Heart right ventricle (tissue), 16 donors: Measurements from ENCODE around the gene KCNT2. TPM values are rescaled to one million over a fixed set of nuclear protein-coding genes. Genes with fewer than 3 reads are reported as not detected.

Source experiments
- ATAC-seq, 8 donors: fragments of 200-7000 bp; cut with Tn5 transposase; one replicate each; pipeline ENCODE4 v1.9.1; 2020; ENCODE audit warnings: mild to moderate bottlenecking in 8 of 8, moderate library complexity in 8 of 8, moderate number of reproducible peaks in 1 of 8
- DNase-seq, 2 donors: peaks; one replicate each; pipeline ENCODE4 v3.0.0-alpha.2; 2020
- H3K27ac ChIP-seq, 10 donors: fragments of 200-600 bp; sonication (generic) in 2 of 10; one replicate each; pipeline versions ENCODE4 v1.5.0 to v1.8.0; 2020 to 2022; ENCODE audit warnings: mild to moderate bottlenecking in 3 of 10
- H3K27me3 ChIP-seq, 7 donors: fragments of 200-600 bp; one replicate each; pipeline ENCODE4 v1.8.0; 2021 to 2022; ENCODE audit warnings: mild to moderate bottlenecking in 2 of 7
- H3K36me3 ChIP-seq, 9 donors: fragments of 200-600 bp; sonication (generic) in 1 of 9; one replicate each; pipeline versions ENCODE4 v1.5.0 to v1.8.0; 2020 to 2022; ENCODE audit warnings: mild to moderate bottlenecking in 2 of 9
- H3K4me1 ChIP-seq, 9 donors: fragments of 200-600 bp; sonication (generic) in 1 of 9; one replicate each; pipeline versions ENCODE4 v1.5.0 to v1.8.0; 2020 to 2022; ENCODE audit warnings: mild to moderate bottlenecking in 4 of 9
- H3K4me3 ChIP-seq, 10 donors: fragments of 200-600 bp; sonication (generic) in 2 of 10; one replicate each; pipeline versions ENCODE4 v1.5.0 to v1.8.0; 2020 to 2022; ENCODE audit warnings: mild to moderate bottlenecking in 7 of 10, moderate library complexity in 2 of 10
- H3K9me3 ChIP-seq, 11 donors: fragments of 200-600 bp in 10 of 11; sonication (generic) in 2 of 11; one replicate each; pipeline versions ENCODE4 v1.5.0 to v1.8.0; 2013 to 2022; ENCODE audit warnings: mild to moderate bottlenecking in 2 of 11, control low read depth in 1 of 11, moderate library complexity in 1 of 11
- WGBS, 2 donors: extraction: QIAGEN DNeasy Blood & Tissue Kit; methylation state at CpG; one replicate each; pipeline ENCODE4 v1.1.7; 2013; ENCODE audit warnings: inconsistent platforms in 1 of 2; 5-methylcytosine and 5-hydroxymethylcytosine counted together
- intact Hi-C, 10 donors: fragments of 100-400 bp; cut with DNase I; formaldehyde crosslinking; loops; one replicate each; pipeline versions ENCODE4 v1.11.1 to v1.14.2; 2022
- polyA plus RNA-seq, 2 donors: library from polyadenylated mRNA; stranded (reverse); fragments of 200-250 nt; gene quantifications; one replicate each; pipeline ENCODE4 v1.2.3, GENCODE V29; 2013
- total RNA-seq, 10 donors: library from RNA; stranded (reverse); fragmentation: NEBNext Ultra II Directional in 3 of 10; extraction: Animal tissue kit (Norgen Biotek cat#: 25700) in 3 of 10; gene quantifications; one replicate each; pipeline versions ENCODE4 v1.2.1 to v1.2.4, GENCODE V29; 2021 to 2023
- TF ChIP-seq, protein P1 (sequence below), 9 donors: fragments of 200-600 bp; sonication (generic) in 2 of 9; IDR thresholded peaks; one replicate each; pipeline versions ENCODE4 v1.5.0 to v1.8.0; 2021 to 2022; ENCODE audit warnings: antibody characterized with exemption in 9 of 9, mild to moderate bottlenecking in 5 of 9, moderate library complexity in 1 of 9
- donor health status: Arrhythmogenic right ventricular cardiomyopathy.
- donor health status: ischemic (EF 13 %, LVEDD 7.1; RV severe dilation, severe dysfunction).
- donor health status: healthy with polysubstance abuse.
- donor health status: DM: no; HTN: yes; CAD: no.
- donor health status: DM: no; HTN: no; CAD: no.
- donor health status: ischemic (EF 25% LVEDD 6.9; RV normal size, moderate dysfunction).
- donor health status: ischemic (EF 25% LVEDD 5.7; RV mildly dilated, moderate dysfunction).
- donor health status: healthy.
- donor health status: DM: yes; HTN: yes; CAD: no.
- donor health status: Ischemic cardiomyopathy.
- donor health status: ischemic (EF 35%, LVEDD 5.7; RV mildly dilated, moderate dysfunction).
- donor health status: nonischemic (EF 11% LVEDD 7.7; RV severe dilation, severe dysfunction).
- donor health status: DM: yes; HTN: yes; CAD: no.
- donor health status: PGD.
- donor health status: ischemic (EF 29% LVEDD 5.4; RV normal size, mild dysfunction).
- donor health status: nonischemic (EF 23%, LVEDD 6.1; RV moderate dilation, normal function).

KCNT2 gene
- total and polyA plus RNA-seq, 12 donors, result 0.26 to 1.1 (median 0.68) TPM

- Histone ChIP-seq H3K27ac (no peak overlapping the region), H3K27me3 (no peaks in the 10 kb centered on the region), H3K9me3 (peaks cover 0 to 2% (median 0%) of the 10 kb centered on the region in 11 donors), H3K4me1 (no peaks in the 10 kb centered on the region), H3K36me3 (no peaks in the 10 kb centered on the region), H3K4me3 (no peak overlapping the region)
- DNase-seq (no peak), ATAC-seq (no peak)
- intact Hi-C loops, result loop anchor here in 1 of 10 donors (2.0 kb wide), 1 partner anchor 40 kb away; no protein-coding TSS in a partner anchor
- TF ChIP-seq, protein P1, sequence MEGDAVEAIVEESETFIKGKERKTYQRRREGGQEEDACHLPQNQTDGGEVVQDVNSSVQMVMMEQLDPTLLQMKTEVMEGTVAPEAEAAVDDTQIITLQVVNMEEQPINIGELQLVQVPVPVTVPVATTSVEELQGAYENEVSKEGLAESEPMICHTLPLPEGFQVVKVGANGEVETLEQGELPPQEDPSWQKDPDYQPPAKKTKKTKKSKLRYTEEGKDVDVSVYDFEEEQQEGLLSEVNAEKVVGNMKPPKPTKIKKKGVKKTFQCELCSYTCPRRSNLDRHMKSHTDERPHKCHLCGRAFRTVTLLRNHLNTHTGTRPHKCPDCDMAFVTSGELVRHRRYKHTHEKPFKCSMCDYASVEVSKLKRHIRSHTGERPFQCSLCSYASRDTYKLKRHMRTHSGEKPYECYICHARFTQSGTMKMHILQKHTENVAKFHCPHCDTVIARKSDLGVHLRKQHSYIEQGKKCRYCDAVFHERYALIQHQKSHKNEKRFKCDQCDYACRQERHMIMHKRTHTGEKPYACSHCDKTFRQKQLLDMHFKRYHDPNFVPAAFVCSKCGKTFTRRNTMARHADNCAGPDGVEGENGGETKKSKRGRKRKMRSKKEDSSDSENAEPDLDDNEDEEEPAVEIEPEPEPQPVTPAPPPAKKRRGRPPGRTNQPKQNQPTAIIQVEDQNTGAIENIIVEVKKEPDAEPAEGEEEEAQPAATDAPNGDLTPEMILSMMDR (IDR thresholded peaks at IDR 0.05), result no peak
- WGBS, 2 donors, result 94 to 98% methylated on average over 5 of the region's 5 CpGs
These were observed 113.5 kb downstream of the KCNT2 start for GRCh38 chr1:196494766-196495165.

DNA sequence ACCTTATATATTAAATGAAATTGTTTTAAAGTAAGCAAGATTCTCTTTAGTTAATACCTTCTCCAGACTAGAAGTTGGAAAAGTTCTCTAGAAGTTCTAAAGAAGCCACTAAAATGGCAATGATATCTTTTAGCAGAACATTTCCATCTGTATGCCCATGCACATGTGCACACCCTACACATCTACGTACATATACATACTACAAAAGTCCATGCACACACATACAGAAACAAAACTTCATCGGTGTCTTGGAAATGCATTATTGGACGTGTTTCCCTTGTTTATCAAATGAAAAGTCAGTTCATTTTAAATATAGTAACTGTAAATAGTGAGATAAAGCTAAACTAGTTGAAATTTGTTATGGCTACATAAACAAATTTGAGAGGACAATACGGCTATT is 114.4 kb downstream of the KCNT2 start:
- intact Hi-C loops, result loop anchor here in 1 of 10 donors (2.0 kb wide), 1 partner anchor 41 kb away; no protein-coding TSS in a partner anchor
- DNase-seq (no peak), ATAC-seq (no peak)
- H3K27ac ChIP-seq, result no peak overlapping the region
- no peaks in the 10 kb centered on the region for H3K4me1 ChIP-seq
- H3K4me3 ChIP-seq, result no peak overlapping the region
- H3K27me3 ChIP-seq, result no peaks in the 10 kb centered on the region
- H3K9me3 ChIP-seq, result peaks cover 0 to 2% (median 0%) of the 10 kb centered on the region in 11 donors
- TF ChIP-seq, protein P1 (IDR thresholded peaks at IDR 0.05), result no peak
- no peaks in the 10 kb centered on the region for H3K36me3 ChIP-seq
- WGBS, 2 donors, result 86 to 90% methylated on average over 4 of the region's 4 CpGs

DNA sequence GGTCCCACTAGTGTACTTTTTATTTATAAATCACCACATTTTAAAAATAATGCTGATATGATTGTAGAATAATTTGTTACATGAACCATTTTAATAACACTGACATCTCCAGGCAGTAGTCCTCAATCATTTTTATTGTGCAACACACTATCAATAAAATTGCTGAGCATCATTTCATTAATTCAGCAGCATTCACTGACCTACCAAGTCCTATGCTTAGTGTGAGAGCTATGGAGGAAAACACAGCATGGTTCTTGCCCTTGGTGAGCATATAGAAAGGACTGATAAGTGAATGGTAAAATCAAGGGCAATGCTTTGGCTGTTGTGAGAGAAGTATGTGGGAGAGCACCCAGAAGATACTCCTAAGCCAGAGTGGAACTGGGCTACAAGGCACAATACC is 119.7 kb downstream of the KCNT2 start:
- DNase-seq (no peak), ATAC-seq (no peak)
- Histone ChIP-seq H3K4me1 (no peaks in the 10 kb centered on the region), H3K27ac (no peak overlapping the region), H3K36me3 (no peaks in the 10 kb centered on the region), H3K27me3 (no peaks in the 10 kb centered on the region), H3K9me3 (peaks cover 0 to 3% (median 0%) of the 10 kb centered on the region in 11 donors), H3K4me3 (no peak overlapping the region)
- TF ChIP-seq, protein P1 (IDR thresholded peaks at IDR 0.05), result no peak
- intact Hi-C loops, result no loop called here

DNA sequence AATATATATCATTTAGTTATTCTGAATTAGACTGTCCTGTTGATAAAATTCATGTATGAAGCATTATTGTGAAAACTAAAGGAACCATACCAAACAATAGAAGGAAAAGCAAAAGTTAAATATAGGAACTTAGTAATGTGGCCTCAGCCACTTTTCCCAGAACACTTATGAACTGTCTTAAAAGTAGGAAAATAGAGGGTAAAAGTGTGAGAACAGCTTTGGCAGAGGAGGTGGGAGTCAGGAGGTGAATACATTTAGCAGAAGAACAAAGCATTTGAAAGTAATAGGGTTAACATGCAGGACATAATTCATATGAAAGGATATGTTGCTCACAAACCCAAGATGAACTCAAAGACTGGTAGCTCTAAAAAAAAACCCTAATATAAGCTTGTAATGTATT is 121.9 kb downstream of the KCNT2 start:
- no peak for ATAC-seq
- Histone ChIP-seq H3K4me1 (no peaks in the 10 kb centered on the region), H3K9me3 (peaks cover 0 to 3% (median 0%) of the 10 kb centered on the region in 11 donors), H3K36me3 (no peaks in the 10 kb centered on the region), H3K4me3 (no peak overlapping the region), H3K27me3 (no peaks in the 10 kb centered on the region), H3K27ac (no peak overlapping the region)
- TF ChIP-seq, protein P1 (IDR thresholded peaks at IDR 0.05), result no peak
- intact Hi-C loops, result no loop called here
- no peak for DNase-seq
